Measurements from ENCODE around the gene GNPNAT1. TPM values are rescaled to one million over a fixed set of nuclear protein-coding genes. Genes with fewer than 3 reads are reported as not detected.

GNPNAT1 gene
- total and polyA plus RNA-seq, 2 of the 4 experiments (the other 2 are of a cell fraction): 19.4 to 30.5 TPM

- Histone ChIP-seq H3K36me3 (ENCODE audit: control insufficient read depth, insufficient read depth, low read length) (no peaks in the 10 kb centered on the region), H3K56ac (ENCODE audit: extremely low read depth, insufficient read depth, low read length) (no peak overlapping the region), H3K27ac (ENCODE audit: insufficient read depth, low read length) (no peak overlapping the region), H2BK15ac (ENCODE audit: low read depth, low read length) (no peak overlapping the region), H3K4me3 (ENCODE audit: insufficient read depth, low read depth, low read length) (no peak overlapping the region), H3K9ac (ENCODE audit: low read depth, low read length) (no peak overlapping the region), H3K9me3 (ENCODE audit: control insufficient read depth, insufficient read depth, low read length) (no peaks in the 10 kb centered on the region), H4K20me1 (ENCODE audit: insufficient read depth, low read length) (no peaks in the 10 kb centered on the region), H4K8ac (ENCODE audit: low read depth in 2 of 2, low read length in 2 of 2) (no peak overlapping the region), H2BK5ac (ENCODE audit: low read depth, low read length, poor library complexity, severe bottlenecking) (no peak overlapping the region), H4K91ac (ENCODE audit: insufficient read depth, low read depth, low read length) (no peak overlapping the region), H3K23ac (ENCODE audit: low read depth, low read length) (no peak overlapping the region), H3K79me1 (ENCODE audit: low read depth in 1 of 2, low read length in 2 of 2) (no peaks in the 10 kb centered on the region), H4K5ac (ENCODE audit: low read depth, low read length) (no peak overlapping the region), H2AK9ac (replicated peaks; ENCODE audit: low read depth, low read length, poor library complexity) (no peak overlapping the region), H2BK120ac (ENCODE audit: low read depth, low read length) (no peak overlapping the region), H3K9me1 (ENCODE audit: insufficient read depth, low read length) (no peaks in the 10 kb centered on the region), H2AFZ (replicated peaks; ENCODE audit: low read length, poor library complexity) (no peak overlapping the region), H2BK20ac (ENCODE audit: low read depth, low read length) (no peak overlapping the region), H3K4me2 (ENCODE audit: low read depth, low read length) (no peak overlapping the region), H3K18ac (ENCODE audit: low read depth, low read length) (no peak overlapping the region), H3K4ac (ENCODE audit: low read depth, low read length) (no peak overlapping the region), H2AK5ac (ENCODE audit: low read depth, low read length) (no peak overlapping the region), H3K27me3 (ENCODE audit: control insufficient read depth, insufficient read depth, low read length) (no peaks in the 10 kb centered on the region), H3K14ac (replicated peaks; ENCODE audit: low read depth, low read length) (no peak overlapping the region), H3K4me1 (ENCODE audit: control insufficient read depth, insufficient read depth, low read length) (no peaks in the 10 kb centered on the region)
- no TSS peak for BruUV-seq (replicated peaks)
- POLR2A ChIA-PET (ENCODE audit: unreplicated experiment): no interaction called here
- CTCF ChIA-PET: no interaction called here
- ATAC-seq (ENCODE audit: low read depth) (no peak), DNase-seq (no peak)
- in situ Hi-C loops (cut with MboI; ENCODE audit: low sequenced_read_pairs) (no loop called here), dilution Hi-C loops (cut with HindIII; ENCODE audit: low sequenced_read_pairs, unreplicated experiment) (no loop called here), intact Hi-C loops (cut with micrococcal nuclease) (no loop called here)
- WGBS, 2 experiments (ENCODE audit: extremely low coverage in 2 of 2, insufficient read length in 1 of 2): no CpG with 5 or more reads among the region's 1 CpG
- no peak for TF ChIP-seq FOS (IDR thresholded peaks at IDR 0.05; ENCODE audit: low read depth, low read length)
- TF ChIP-seq RCOR1 (IDR thresholded peaks at IDR 0.05; ENCODE audit: insufficient replicate concordance, low read length): no peak
- no peak for TF ChIP-seq RFX5 (IDR thresholded peaks at IDR 0.05; ENCODE audit: low read depth, low read length)
- TF ChIP-seq ELK1 (IDR thresholded peaks at IDR 0.05; ENCODE audit: borderline replicate concordance, low read depth, low read length): no peak
- no peak for TF ChIP-seq NFE2L2 (IDR thresholded peaks at IDR 0.05; ENCODE audit: low read depth, low read length)
- no peak for TF ChIP-seq BHLHE40 (IDR thresholded peaks at IDR 0.05; ENCODE audit: low read depth, low read length)
- no peak for TF ChIP-seq MAFK (IDR thresholded peaks at IDR 0.05; ENCODE audit: low read depth, low read length)
- TF ChIP-seq MAZ (IDR thresholded peaks at IDR 0.05; ENCODE audit: borderline replicate concordance, low read depth, low read length): no peak
- no peak for TF ChIP-seq USF2 (IDR thresholded peaks at IDR 0.05; ENCODE audit: low read depth, low read length)
- no peak for TF ChIP-seq CEBPB (IDR thresholded peaks at IDR 0.05; ENCODE audit: low read depth, low read length)
- no peak for TF ChIP-seq CHD1 (IDR thresholded peaks at IDR 0.05; ENCODE audit: low read depth, low read length)
Observed at GRCh38 chr14:52808101-52808500, 16.7 kb upstream of the GNPNAT1 start.

All from IMR-90 (cell line).